ENCODE results near the gene DPP6.

The DPP6 gene

GRCh38 chr7:154253810-154254209 lies 201.6 kb downstream of the DPP6 start:
- DNase-seq, result no peak

GRCh38 chr7:154255324-154255723 lies 203.1 kb downstream of the DPP6 start:
- no peak for DNase-seq

GRCh38 chr7:154256150-154256549 lies 204.0 kb downstream of the DPP6 start:
- no peak for DNase-seq

GRCh38 chr7:154259396-154259795 lies 207.2 kb downstream of the DPP6 start:
- no peak for DNase-seq

GRCh38 chr7:154287356-154287755 lies 235.2 kb downstream of the DPP6 start:
- no peak for DNase-seq

GRCh38 chr7:154289119-154289518 lies 236.9 kb downstream of the DPP6 start:
- DNase-seq, result no peak

- no peak for DNase-seq
Observed at GRCh38 chr7:154296443-154296842, 244.2 kb downstream of the DPP6 start.

- no peak for DNase-seq
Observed at GRCh38 chr7:154299736-154300135, 247.5 kb downstream of the DPP6 start.

- DNase-seq, result no peak
Observed at GRCh38 chr7:154302380-154302779, 250.2 kb downstream of the DPP6 start.

GRCh38 chr7:154304231-154304630 lies 252.0 kb downstream of the DPP6 start:
- DNase-seq, result no peak

- DNase-seq, result no peak
Observed at GRCh38 chr7:154304740-154305700, 252.8 kb downstream of the DPP6 start.

GRCh38 chr7:154306036-154306435 lies 253.8 kb downstream of the DPP6 start:
- DNase-seq, result no peak

GRCh38 chr7:154308928-154309327 lies 256.7 kb downstream of the DPP6 start:
- no peak for DNase-seq

- DNase-seq, result no peak
Observed at GRCh38 chr7:154310114-154310513, 257.9 kb downstream of the DPP6 start.

GRCh38 chr7:154324196-154324595 lies 272.0 kb downstream of the DPP6 start:
- DNase-seq, result no peak

- no peak for DNase-seq
Observed at GRCh38 chr7:154326421-154326820, 274.2 kb downstream of the DPP6 start.

- no peak for DNase-seq
Observed at GRCh38 chr7:154330318-154330717, 278.1 kb downstream of the DPP6 start.

- no peak for DNase-seq
Observed at GRCh38 chr7:154332811-154333580, 280.8 kb downstream of the DPP6 start.

GRCh38 chr7:154336295-154336694 lies 284.1 kb downstream of the DPP6 start:
- no peak for DNase-seq

GRCh38 chr7:154338701-154339506 lies 286.7 kb downstream of the DPP6 start:
- DNase-seq, result no peak

- DNase-seq, result no peak
Observed at GRCh38 chr7:154342971-154343633, 290.9 kb downstream of the DPP6 start.

- DNase-seq, result no peak
Observed at GRCh38 chr7:154343778-154344412, 291.7 kb downstream of the DPP6 start.
